Adrenal gland (tissue), 12 donors: Measurements from ENCODE around the gene SOBP. TPM values are rescaled to one million over a fixed set of nuclear protein-coding genes. Genes with fewer than 3 reads are reported as not detected.

Experiments
- DNase-seq, 7 donors: peaks; one replicate each; pipeline ENCODE4 v3.0.0-alpha.2; 2019 to 2020
- H3K27ac ChIP-seq, 5 donors: fragments of 200-600 bp; sonication (generic) in 4 of 5; 1 replicate in 3 of 5; 2 replicates in 2 of 5; pipeline versions ENCODE4 v1.5.1 to v1.8.0; 2016 to 2020; ENCODE audit warnings: mild to moderate bottlenecking in 1 of 5
- H3K27me3 ChIP-seq: fragments of 200-600 bp; 2 replicates; pipeline ENCODE4 v1.8.0; 2021
- H3K36me3 ChIP-seq, 2 donors: fragments of 200-600 bp; replicated peaks in 1 of 2; 1 replicate in 1 of 2; 2 replicates in 1 of 2; pipeline versions ENCODE4 v1.5.1 to v1.8.0; 2018 to 2022
- H3K4me1 ChIP-seq, 2 donors: fragments of 200-600 bp; replicated peaks in 1 of 2; 1 replicate in 1 of 2; 2 replicates in 1 of 2; pipeline versions ENCODE4 v1.5.1 to v1.8.0; 2018 to 2021
- H3K4me3 ChIP-seq, 4 donors: fragments of 200-600 bp; sonication (generic) in 3 of 4; one replicate each; pipeline ENCODE4 v1.5.1; 2016 to 2018
- H3K9me3 ChIP-seq, 3 donors: fragments of 200-600 bp; sonication (generic) in 1 of 3; replicated peaks in 1 of 3; 1 replicate in 2 of 3; 2 replicates in 1 of 3; pipeline versions ENCODE4 v1.5.1 to v1.8.0; 2016 to 2021
- CTCF ChIP-seq, 6 experiments: fragments of 450-650 bp in 4 of 6; fragments of 200-600 bp in 2 of 6; sonication (generic) in 1 of 6; IDR thresholded peaks; 1 replicate in 5 of 6; 2 replicates in 1 of 6; pipeline versions ENCODE4 v1.5.1 to v1.8.0; 2016 to 2021; ENCODE audit warnings: antibody characterized with exemption in 6 of 6, mild to moderate bottlenecking in 2 of 6, moderate library complexity in 1 of 6
- POLR2A ChIP-seq, 2 donors: fragments of 450-650 bp; IDR thresholded peaks; one replicate each; pipeline ENCODE4 v1.6.1; 2017; ENCODE audit warnings: antibody characterized with exemption in 2 of 2, mild to moderate bottlenecking in 2 of 2, moderate library complexity in 1 of 2
- WGBS, 4 donors: extraction: QIAGEN DNeasy Blood & Tissue Kit in 2 of 4; methylation state at CpG; one replicate each; pipeline versions ENCODE4 v1.1.5 to v1.1.7; 2013 to 2017; 5-methylcytosine and 5-hydroxymethylcytosine counted together
- intact Hi-C, 2 donors: fragments of 100-400 bp; cut with DNase I; formaldehyde crosslinking; loops; one replicate each; pipeline versions ENCODE4 v1.14.1 to v1.15.0; 2022 to 2023
- polyA plus RNA-seq, 3 donors: library from polyadenylated mRNA; stranded (reverse); fragments of 200-250 nt in 2 of 3; fragments of 350-450 nt in 1 of 3; fragmentation: Illumina TruSeq in 1 of 3; extraction: RNeasy Lipid Tissue Mini Kit (QIAGEN cat#74804) in 1 of 3; gene quantifications; one replicate each; pipeline ENCODE4 v1.2.3, GENCODE V29; 2013 to 2014
- total RNA-seq, 9 donors: library from RNA; depleted of rRNA in 4 of 9; stranded (reverse); fragments of >200 nt in 4 of 9; fragments of 120-200 nt in 1 of 9; fragmentation: NEBNext Ultra II Directional in 1 of 9; extraction: Animal tissue kit (Norgen Biotek cat#: 25700) in 1 of 9; gene quantifications; one replicate each; pipeline versions ENCODE4 v1.1.0 to v1.2.4, GENCODE V29; 2013 to 2023
- donor health status: healthy with polysubstance abuse.
- donor health status: Bipolar disorder and iron deficiency.
- donor health status: DM: yes; HTN: yes; CAD: no.
- donor health status: DM: no; HTN: no; CAD: no.
- donor health status: DM: no; HTN: no; CAD: no.
- donor health status: DM: yes; HTN: yes; CAD: no.

SOBP gene
- total and polyA plus RNA-seq, 12 donors: 5.6 to 25.6 (median 12.5) TPM

- TF ChIP-seq CTCF (IDR thresholded peaks at IDR 0.05) (no peak), POLR2A (IDR thresholded peaks at IDR 0.05) (no peak)
- no peaks in the 10 kb centered on the region for H3K27me3 ChIP-seq
- intact Hi-C loops: no loop called here
- H3K4me1 ChIP-seq: peaks cover 4 to 5% of the 10 kb centered on the region in 2 donors
- no peak overlapping the region for H3K27ac ChIP-seq
- no peaks in the 10 kb centered on the region for H3K9me3 ChIP-seq
- no peak for DNase-seq
- H3K36me3 ChIP-seq: no peaks in the 10 kb centered on the region
- 81 to 90% (median 87%) methylated on average over 2 of the region's 2 CpGs for WGBS, 4 donors
- no peak overlapping the region for H3K4me3 ChIP-seq
These were observed 130.8 kb downstream of the SOBP start for GRCh38 chr6:107620732-107621131.

- Histone ChIP-seq H3K27me3 (no peaks in the 10 kb centered on the region), H3K36me3 (no peaks in the 10 kb centered on the region), H3K9me3 (no peaks in the 10 kb centered on the region), H3K4me1 (peaks cover 4 to 5% of the 10 kb centered on the region in 2 donors), H3K4me3 (no peak overlapping the region), H3K27ac (no peak overlapping the region)
- no peak for DNase-seq
- intact Hi-C loops: no loop called here
- TF ChIP-seq CTCF (IDR thresholded peaks at IDR 0.05): no peak
- no peak for TF ChIP-seq POLR2A (IDR thresholded peaks at IDR 0.05)
- 88 to 91% (median 89%) methylated on average over 6 of the region's 6 CpGs for WGBS, 4 donors
These were observed 131.5 kb downstream of the SOBP start for GRCh38 chr6:107621229-107621937.

GRCh38 chr6:107622269-107622668, 132.4 kb downstream of the SOBP start:
- Histone ChIP-seq H3K27me3 (no peaks in the 10 kb centered on the region), H3K27ac (no peak overlapping the region), H3K9me3 (no peaks in the 10 kb centered on the region), H3K4me3 (no peak overlapping the region), H3K4me1 (peaks cover 4 to 5% of the 10 kb centered on the region in 2 donors), H3K36me3 (no peaks in the 10 kb centered on the region)
- no peak for DNase-seq
- TF ChIP-seq CTCF (IDR thresholded peaks at IDR 0.05) (no peak), POLR2A (IDR thresholded peaks at IDR 0.05) (no peak)
- WGBS, 4 donors: 94 to 96% (median 95%) methylated on average over 1 of the region's 1 CpG
- intact Hi-C loops: no loop called here

- H3K27me3 ChIP-seq: no peaks in the 10 kb centered on the region
- DNase-seq: no peak
- H3K27ac ChIP-seq: peak overlapping the region in 1 of 5 donors; percentile 26
- WGBS, 4 donors: 70 to 84% (median 76%) methylated on average over 3 of the region's 3 CpGs
- no peaks in the 10 kb centered on the region for H3K36me3 ChIP-seq
- no peak overlapping the region for H3K4me3 ChIP-seq
- intact Hi-C loops: no loop called here
- peaks cover 10 to 21% of the 10 kb centered on the region in 2 donors for H3K4me1 ChIP-seq
- no peak for TF ChIP-seq CTCF (IDR thresholded peaks at IDR 0.05)
- H3K9me3 ChIP-seq: no peaks in the 10 kb centered on the region
These were observed 134.1 kb downstream of the SOBP start for GRCh38 chr6:107624050-107624449.
